H7 (cell line): ENCODE results near the gene EFHC2. TPM values are rescaled to one million over a fixed set of nuclear protein-coding genes. Genes with fewer than 3 reads are reported as not detected.

ENCODE experiments used
- DNase-seq: peaks from one replicate; pipeline ENCODE4 v3.0.0; 2012
- H3K27me3 ChIP-seq: 2 replicates; pipeline ENCODE4 v1.6.0; 2011; ENCODE audit warnings: mild to moderate bottlenecking, low read length; ENCODE audit not compliant: control insufficient read depth, insufficient read depth
- H3K36me3 ChIP-seq: replicated peaks from 2 replicates; pipeline ENCODE4 v1.5.1; 2011; ENCODE audit warnings: low read length; ENCODE audit not compliant: control insufficient read depth, insufficient read depth
- H3K4me3 ChIP-seq: 2 replicates; pipeline ENCODE4 v1.5.1; 2011; ENCODE audit warnings: low read depth, mild to moderate bottlenecking, control low read depth, low read length, moderate library complexity; ENCODE audit not compliant: insufficient read depth
- total RNA-seq: library from RNA; depleted of rRNA; stranded (reverse); fragments of >200 nt; shearing (Covaris generic); gene quantifications from 2 replicates; pipeline ENCODE4 v1.2.3, GENCODE V29; 2014; rRNA removed

The EFHC2 gene, protein sequence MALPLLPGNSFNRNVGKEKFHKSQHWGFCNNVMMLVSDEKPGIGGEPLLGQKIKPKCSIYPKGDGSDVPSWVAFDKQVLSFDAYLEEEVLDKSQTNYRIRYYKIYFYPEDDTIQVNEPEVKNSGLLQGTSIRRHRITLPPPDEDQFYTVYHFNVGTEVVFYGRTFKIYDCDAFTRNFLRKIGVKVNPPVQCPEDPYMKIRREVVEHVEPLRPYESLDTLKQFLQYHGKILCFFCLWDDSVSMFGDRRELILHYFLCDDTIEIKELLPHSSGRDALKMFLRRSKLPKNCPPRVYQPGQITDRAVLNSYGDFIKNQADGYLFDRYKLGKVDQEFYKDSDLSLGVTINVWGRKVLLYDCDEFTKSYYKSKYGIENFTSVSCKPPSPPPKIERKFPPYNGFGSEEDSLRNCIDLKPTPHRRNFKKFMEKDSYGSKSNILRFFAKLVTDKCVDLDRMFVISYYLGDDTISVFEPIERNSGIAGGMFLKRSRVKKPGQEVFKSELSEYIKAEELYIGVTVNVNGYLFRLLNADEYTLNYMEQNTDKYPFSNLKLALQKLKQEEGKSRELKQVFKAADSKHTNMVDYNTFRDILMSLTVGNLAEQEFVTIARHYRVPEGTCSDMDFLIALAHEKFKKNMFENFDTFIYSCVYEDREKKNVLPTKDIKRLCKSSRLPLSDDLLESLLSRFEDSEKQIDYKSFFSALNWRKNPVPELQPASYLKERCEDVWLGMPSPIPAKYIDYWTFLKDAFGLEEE
- total RNA-seq: 0.69 and 0.89 TPM in 2 replicates

DNA sequence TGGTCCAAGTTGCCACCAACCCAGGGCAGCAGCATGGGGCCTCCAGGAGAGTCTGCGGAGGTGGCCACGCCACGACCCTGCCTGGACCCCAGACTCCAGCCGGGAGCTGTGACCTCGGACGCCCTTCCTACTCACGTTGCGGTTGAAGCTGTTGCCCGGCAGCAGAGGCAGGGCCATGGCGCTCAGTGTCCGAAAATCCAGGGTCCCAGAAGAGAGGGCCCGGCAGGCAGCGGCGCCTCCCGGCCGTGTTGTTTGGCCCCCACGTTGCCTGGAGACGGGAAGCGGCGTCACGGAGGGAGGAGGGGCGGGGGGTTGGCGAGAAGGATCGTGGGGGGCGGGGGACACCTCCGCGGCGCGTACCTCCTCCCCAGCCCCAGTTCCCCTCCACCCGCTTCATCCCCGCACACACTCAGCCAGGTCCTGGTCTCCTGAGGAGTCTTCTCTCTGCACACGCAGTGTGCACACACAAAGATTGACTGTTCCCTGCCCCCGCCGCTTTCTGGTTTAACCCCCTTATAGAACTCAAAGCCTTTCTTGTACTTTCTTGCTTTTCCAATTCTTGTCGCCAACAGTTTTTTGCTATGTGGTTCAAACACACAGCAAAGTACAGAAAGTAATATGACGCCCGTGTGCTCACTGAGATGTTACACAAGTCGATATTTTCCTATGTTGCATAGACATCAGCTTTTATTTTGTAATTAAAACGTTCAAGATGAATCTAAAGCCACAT lies at the start of gene EFHC2:
EFHC2 (minus strand) TSS at position 261 of the 730 bp plus-strand sequence; CDS start at position 177, 84 bp downstream.
- Histone ChIP-seq H3K4me3 (peak within 1 kb of the TSS; percentile 46), H3K36me3 (no peaks in the 10 kb centered on the region), H3K27me3 (no peaks in the 10 kb centered on the region)
- DNase-seq: peak; percentile 65

DNA sequence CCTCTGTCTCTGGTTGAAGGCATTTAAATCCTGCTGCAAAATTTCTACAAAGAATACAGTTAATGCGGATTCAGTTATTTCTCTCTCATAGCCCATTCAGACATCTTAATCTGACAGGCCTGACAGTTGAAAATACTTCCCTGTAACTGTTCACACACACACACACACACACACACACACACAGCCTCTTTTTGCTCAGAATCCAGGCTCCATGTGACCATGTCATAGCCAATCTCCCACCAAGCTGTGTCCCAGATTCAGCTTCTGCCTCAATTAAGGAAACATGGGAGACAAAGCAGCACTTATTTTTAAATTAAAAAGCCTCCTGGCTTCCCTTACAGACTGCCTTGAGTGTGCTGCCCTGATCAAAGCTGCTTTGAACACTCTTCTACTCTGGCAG lies 49.3 kb upstream of the EFHC2 start:
- Histone ChIP-seq H3K4me3 (no peak overlapping the region), H3K27me3 (no peaks in the 10 kb centered on the region), H3K36me3 (no peaks in the 10 kb centered on the region)
- DNase-seq: no peak

DNA sequence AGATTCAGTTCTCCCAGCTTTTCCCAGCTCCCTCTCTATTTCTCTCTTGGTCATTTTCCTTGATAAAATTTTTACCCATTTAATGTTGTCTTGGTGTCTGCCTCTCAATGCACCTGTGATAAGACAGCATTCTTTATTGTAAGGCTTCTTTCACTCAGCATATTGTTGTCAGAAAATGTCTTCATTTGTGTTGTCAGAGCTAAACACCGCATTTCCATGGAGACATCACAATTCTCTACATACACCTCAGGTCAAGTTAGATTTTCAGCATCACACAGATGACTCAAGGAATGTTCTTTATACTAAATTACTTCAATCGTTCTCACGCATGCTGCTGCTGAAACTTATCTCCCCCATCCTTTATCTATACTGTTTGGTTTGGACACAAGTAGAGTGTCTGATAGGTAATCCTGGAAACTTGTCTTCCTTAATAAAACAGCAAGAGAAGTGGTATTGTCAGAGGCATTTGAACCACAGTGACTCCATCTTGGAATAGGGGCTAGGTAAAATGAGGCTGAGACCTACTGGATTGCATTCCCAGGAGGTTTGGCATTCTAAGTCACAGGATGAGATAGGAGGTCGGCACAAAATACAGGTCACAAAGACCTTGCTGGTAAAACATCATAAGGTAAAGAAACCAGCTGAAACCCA lies 41.3 kb upstream of the EFHC2 start:
- Histone ChIP-seq H3K4me3 (no peak overlapping the region), H3K36me3 (no peaks in the 10 kb centered on the region), H3K27me3 (no peaks in the 10 kb centered on the region)
- DNase-seq: no peak

DNA sequence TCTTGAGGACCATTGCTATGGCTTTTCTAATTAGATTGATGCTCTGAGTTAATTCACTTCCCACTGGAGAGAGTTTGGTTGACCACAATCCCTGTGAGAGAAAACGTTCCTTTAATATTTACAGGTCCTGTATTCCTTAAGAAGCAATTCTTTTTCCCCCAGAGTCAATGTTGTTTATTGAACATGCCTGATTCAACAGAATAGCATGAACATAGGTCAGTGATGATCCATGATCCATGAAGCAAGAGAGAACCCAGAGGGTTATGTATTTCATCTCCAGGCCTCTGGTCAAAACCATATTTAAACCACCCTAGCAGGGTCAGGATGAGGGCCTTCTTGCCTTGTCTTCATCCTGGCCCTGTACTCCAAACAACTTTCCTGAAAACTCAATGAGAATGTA lies 39.4 kb upstream of the EFHC2 start:
- DNase-seq: no peak
- Histone ChIP-seq H3K27me3 (no peaks in the 10 kb centered on the region), H3K4me3 (no peak overlapping the region), H3K36me3 (no peaks in the 10 kb centered on the region)

DNA sequence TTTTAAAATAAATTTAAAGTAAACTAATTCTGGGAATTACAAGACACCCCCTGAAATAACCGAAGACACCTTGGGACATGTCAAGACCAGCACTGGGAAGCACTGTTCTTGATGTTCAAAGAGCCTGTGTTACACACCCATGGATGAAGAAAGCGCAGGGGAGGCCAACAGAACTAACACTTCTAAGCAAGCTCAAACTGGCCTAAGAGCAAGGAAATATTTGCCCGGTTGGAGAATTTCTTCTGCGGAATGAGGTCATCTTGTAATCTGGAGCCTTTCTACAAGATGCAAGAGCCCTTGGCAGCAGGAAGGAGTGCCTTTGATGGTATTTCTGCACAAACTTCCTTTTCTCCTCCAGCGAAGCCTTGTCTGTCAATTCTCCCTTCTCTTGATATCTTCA lies 9.3 kb upstream of the EFHC2 start:
- Histone ChIP-seq H3K4me3 (no peak overlapping the region), H3K27me3 (no peaks in the 10 kb centered on the region), H3K36me3 (no peaks in the 10 kb centered on the region)
- no peak for DNase-seq

DNA sequence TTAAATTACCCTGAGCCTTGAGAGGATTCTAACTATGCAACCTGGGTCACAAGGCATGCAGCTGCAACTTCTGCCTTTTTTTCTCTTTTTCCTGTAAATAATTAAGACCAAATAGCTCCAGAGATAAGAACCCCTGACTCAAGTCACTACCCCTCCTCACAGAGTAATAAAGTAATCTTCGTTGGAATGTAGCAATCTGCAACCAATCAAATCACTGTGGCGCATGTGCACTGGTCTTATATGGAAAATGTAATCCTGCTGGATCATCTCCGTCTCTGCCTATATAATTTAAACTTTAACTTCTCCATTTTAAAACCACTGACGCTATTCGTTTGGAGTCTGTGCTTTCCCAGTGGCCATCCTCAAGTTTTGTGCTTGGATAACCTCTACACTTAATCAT lies 6.1 kb upstream of the EFHC2 start:
- DNase-seq: no peak
- Histone ChIP-seq H3K36me3 (no peaks in the 10 kb centered on the region), H3K4me3 (no peak overlapping the region), H3K27me3 (no peaks in the 10 kb centered on the region)

DNA sequence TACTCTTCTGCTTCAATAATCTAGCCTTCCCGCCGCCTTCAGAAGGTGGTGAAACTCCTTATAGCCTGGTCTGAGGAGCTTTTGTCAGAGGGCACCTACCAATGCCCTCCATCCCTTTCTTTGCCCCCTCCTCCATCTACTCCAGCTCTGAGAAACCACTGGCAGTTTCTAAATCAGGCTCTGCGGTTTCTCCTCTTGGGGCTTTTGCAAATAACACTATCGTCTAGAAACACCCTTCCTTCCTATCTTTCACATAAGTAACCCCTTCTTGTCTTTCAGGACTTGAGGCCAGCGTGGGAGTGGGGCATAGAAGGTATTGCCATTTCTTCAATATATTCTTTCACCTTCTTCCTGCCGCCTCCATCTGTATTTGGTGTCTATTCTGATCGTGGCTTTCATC lies 1.2 kb upstream of the EFHC2 start:
- DNase-seq: no peak
- H3K36me3 ChIP-seq: no peaks in the 10 kb centered on the region
- H3K4me3 ChIP-seq: no peak overlapping the region
- H3K27me3 ChIP-seq: no peaks in the 10 kb centered on the region

DNA sequence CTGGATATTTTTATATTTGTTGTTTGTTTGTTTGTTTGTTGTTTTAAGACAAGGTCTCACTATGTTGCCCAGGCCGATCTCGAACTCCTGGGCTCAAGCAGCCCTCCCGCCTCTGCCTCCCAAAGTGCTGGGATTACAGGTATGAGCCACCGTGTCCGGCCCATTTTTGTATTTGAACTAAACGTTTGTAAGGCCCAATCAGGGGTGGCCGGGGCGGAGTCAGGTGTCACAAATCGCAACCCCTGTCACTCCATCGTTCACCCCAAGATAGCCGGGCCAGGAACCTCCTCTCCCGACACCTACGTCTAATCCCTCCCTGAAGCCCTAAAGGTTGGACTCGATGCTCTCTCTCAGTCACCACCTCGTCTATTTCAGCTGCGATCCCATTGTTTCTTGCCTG lies 722 bp upstream of the EFHC2 start:
- peak; percentile 17 for DNase-seq
- Histone ChIP-seq H3K4me3 (peak overlapping the region; percentile 46; the same call in 1 of the 2 replicates), H3K36me3 (no peaks in the 10 kb centered on the region), H3K27me3 (no peaks in the 10 kb centered on the region)

DNA sequence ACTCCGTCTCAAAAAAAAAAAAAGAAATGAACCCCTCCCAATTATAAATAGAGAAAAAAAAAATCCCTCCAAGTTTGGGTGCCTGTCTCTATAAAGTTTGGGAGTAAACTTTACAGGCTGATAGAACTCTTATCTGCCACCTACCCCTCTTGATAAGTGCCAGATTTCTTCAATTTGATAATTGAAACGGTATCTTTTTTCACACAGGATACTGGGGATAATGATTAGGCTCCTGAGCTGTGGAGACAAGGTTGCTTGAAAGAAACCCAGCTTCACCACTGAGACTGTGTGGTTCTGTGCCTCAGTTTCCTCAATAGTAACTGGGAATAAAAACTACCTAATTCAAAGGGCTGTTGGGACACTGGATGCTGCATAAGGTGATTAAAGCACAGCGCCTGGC lies 606 bp downstream of the EFHC2 start:
- no peaks in the 10 kb centered on the region for H3K36me3 ChIP-seq
- no peak overlapping the region for H3K4me3 ChIP-seq
- no peak for DNase-seq
- no peaks in the 10 kb centered on the region for H3K27me3 ChIP-seq

DNA sequence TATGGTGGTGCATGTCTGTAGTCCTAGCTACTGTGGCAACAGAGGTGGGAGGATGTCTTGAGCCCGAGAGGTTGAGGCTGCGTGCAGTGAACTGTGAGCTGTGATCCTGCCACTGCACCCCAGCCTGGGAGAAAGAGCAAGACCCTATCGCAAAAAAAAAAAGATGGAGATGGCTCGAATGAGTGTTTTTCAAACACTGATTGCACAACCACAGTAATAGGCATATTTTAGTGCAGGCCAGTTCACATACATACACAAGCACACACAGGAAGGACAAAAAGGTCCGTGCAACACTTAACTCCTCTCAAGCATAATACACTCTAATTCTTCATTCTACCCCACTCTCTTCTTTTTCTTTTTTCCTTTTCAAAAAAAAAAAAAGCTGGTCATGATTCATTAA lies 5.1 kb downstream of the EFHC2 start:
- no peaks in the 10 kb centered on the region for H3K27me3 ChIP-seq
- H3K4me3 ChIP-seq: no peak overlapping the region
- DNase-seq: no peak
- no peaks in the 10 kb centered on the region for H3K36me3 ChIP-seq

DNA sequence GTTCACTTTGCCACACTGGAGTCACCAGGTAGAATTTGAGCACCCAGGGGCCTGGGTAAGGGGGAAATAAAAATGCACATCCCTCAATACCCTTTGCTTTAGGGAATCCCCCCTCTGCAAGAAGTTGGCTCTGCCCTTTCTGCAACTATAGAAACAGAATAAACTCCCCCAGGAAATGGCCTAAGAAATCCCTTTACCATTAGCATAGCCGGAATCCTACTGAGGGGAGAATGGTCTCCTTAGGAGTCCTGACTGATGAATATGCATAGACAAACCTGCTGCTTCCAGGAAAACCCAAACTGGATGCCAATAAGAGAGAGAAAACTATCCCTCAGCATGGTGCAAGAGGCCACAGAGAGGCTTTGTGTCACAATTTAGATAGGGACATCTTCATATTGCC lies 11.0 kb downstream of the EFHC2 start:
- Histone ChIP-seq H3K27me3 (no peaks in the 10 kb centered on the region), H3K4me3 (no peak overlapping the region), H3K36me3 (no peaks in the 10 kb centered on the region)
- DNase-seq: peak; percentile 16

DNA sequence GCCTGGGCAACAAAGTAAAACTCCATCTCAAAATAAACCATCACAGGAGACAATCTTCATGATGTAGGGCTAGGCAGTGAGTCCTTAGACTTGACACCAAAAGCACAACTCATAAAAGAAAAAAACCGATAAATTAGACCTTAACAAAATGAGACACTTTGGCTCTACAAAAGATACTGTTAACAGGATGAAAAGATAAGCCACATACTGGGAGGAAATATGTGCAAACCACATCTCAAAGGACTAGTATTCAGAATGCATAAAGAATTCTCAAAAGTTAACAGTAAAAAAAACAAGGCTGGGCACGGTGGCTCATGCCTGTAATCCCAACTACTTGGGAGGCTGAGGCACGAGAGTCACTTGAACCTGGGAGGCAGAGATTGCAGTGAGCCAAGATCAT lies 13.2 kb downstream of the EFHC2 start:
- H3K36me3 ChIP-seq: no peaks in the 10 kb centered on the region
- no peaks in the 10 kb centered on the region for H3K27me3 ChIP-seq
- no peak for DNase-seq
- no peak overlapping the region for H3K4me3 ChIP-seq

DNA sequence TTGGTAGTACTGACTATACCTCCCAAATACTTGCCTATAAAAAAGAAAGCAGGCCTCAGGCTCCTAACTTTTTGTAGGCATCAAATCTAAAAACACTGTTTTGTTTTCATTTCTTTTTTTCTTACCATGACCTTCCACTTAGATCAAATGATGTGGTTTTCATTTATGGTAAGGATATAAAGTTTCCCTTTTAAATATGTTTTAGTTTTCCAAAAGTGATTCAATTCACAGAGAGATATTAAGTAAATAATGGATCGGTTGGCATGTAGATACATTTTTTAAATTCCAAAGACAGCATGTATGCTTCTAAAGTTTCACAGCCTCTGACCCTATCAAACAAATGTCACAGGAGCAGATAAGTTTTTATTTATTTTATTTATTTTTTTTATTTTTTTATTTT lies 23.9 kb downstream of the EFHC2 start:
- Histone ChIP-seq H3K4me3 (no peak overlapping the region), H3K27me3 (no peaks in the 10 kb centered on the region), H3K36me3 (no peaks in the 10 kb centered on the region)
- DNase-seq: no peak

DNA sequence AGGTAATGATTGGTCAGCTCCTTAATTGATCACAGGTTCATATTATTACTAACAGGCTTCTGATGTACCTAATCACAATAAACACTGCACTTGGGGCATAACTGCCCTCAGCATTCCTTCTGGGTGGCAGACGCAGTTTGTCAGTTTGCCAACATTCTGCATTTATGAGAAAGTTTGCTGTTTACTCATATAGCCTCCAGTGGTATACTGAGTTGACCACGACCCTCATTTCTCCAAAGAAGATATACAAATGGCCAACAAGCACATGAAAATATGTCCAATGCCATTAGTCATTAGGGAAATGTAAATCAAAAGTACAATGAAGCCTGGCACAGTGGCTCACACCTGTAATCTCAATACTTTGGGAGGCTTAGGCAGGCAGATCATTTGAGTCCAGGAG lies 26.3 kb downstream of the EFHC2 start:
- Histone ChIP-seq H3K4me3 (no peak overlapping the region), H3K36me3 (no peaks in the 10 kb centered on the region), H3K27me3 (no peaks in the 10 kb centered on the region)
- no peak for DNase-seq
